Activated CD4-positive, alpha-beta T cell treated with anti-CD3 and anti-CD28 coated beads for 36 hours (primary cell): Measurements from ENCODE around the gene BANP. TPM values are rescaled to one million over a fixed set of nuclear protein-coding genes. Genes with fewer than 3 reads are reported as not detected.
"Not testable (repeated sequence)": the region's sequence is repeated elsewhere in the genome, so short reads cannot be mapped to it uniquely, and the experiment has no call there.

Experiments
- ATAC-seq: fragments of 200-7000 bp; cut with Tn5 transposase; one replicate; pipeline ENCODE4 v1.10.0; 2021; ENCODE audit warnings: mild to moderate bottlenecking, moderate library complexity
- CTCF ChIA-PET: fragments of 350-600 bp; sonication (Branson Sonifier 250); formaldehyde crosslinking; loops from one replicate; lab custom pipeline; 2021; ENCODE audit warnings: antibody characterized with exemption; lab: Charles Lee
- POLR2A ChIA-PET: fragments of 350-600 bp; sonication (Branson Sonifier 250); formaldehyde crosslinking; loops from one replicate; lab custom pipeline; 2021; ENCODE audit warnings: antibody characterized with exemption, inconsistent platforms; lab: Charles Lee
- DNase-seq: peaks from one replicate; pipeline ENCODE4 v3.0.0-alpha.2; 2020
- H3K27ac Mint-ChIP-seq: one replicate; pipeline ENCODE4 v1.8.0; 2021; ENCODE audit warnings: mixed read lengths
- H3K27me3 Mint-ChIP-seq: one replicate; pipeline ENCODE4 v1.8.0; 2021; ENCODE audit warnings: mixed read lengths
- H3K36me3 Mint-ChIP-seq: one replicate; pipeline ENCODE4 v1.8.0; 2021; ENCODE audit warnings: low read depth, mixed read lengths
- H3K4me1 Mint-ChIP-seq: one replicate; pipeline ENCODE4 v1.8.0; 2021; ENCODE audit warnings: mixed read lengths
- H3K4me3 Mint-ChIP-seq: one replicate; pipeline ENCODE4 v1.8.0; 2021; ENCODE audit warnings: mild to moderate bottlenecking, moderate library complexity, mixed read lengths
- H3K9me3 Mint-ChIP-seq: one replicate; pipeline ENCODE4 v1.8.0; 2021; ENCODE audit warnings: low read depth, mixed read lengths
- intact Hi-C, 2 experiments: fragments of 100-400 bp; cut with DNase I in 1 of 2; cut with micrococcal nuclease in 1 of 2; formaldehyde crosslinking; loops; one replicate each; pipeline versions ENCODE4 v1.14.2 to v1.15.1; 2022 to 2024; cut with DNase I, micrococcal nuclease
- total RNA-seq, 2 experiments: library from RNA; stranded (reverse); gene quantifications; one replicate each; pipeline ENCODE4 v1.2.3, GENCODE V29; 2021

The BANP gene
- total RNA-seq, 2 experiments from 2014 or later, result 35.2 to 36.1 TPM

- H3K27me3 Mint-ChIP-seq, result no peaks in the 10 kb centered on the region
- no peak for ATAC-seq
- H3K36me3 Mint-ChIP-seq, result peaks cover 37% of the 10 kb centered on the region
- ChIA-PET CTCF (interaction anchor here (0.8 to 1.7 kb wide), 2 partner anchors 8 to 43 kb away, joined by 3 to 4 read pairs; no protein-coding TSS in a partner anchor), POLR2A (no interaction called here)
- intact Hi-C loops, result no loop called here
- peaks cover 51% of the 10 kb centered on the region for H3K4me1 Mint-ChIP-seq
- no peak overlapping the region for H3K27ac Mint-ChIP-seq
- H3K9me3 Mint-ChIP-seq, result peaks cover 19% of the 10 kb centered on the region
- H3K4me3 Mint-ChIP-seq, result no peak overlapping the region
- DNase-seq, result no peak
These were observed 19.0 kb downstream of the BANP start for GRCh38 chr16:87970186-87970585.

GRCh38 chr16:87971933-87972332 lies 20.7 kb downstream of the BANP start:
- DNase-seq, result no peak
- H3K27me3 Mint-ChIP-seq, result no peaks in the 10 kb centered on the region
- peaks cover 19% of the 10 kb centered on the region for H3K9me3 Mint-ChIP-seq
- ChIA-PET POLR2A (no interaction called here), CTCF (interaction anchor here (0.6 to 1.7 kb wide), 4 partner anchors 8 to 1068 kb away, joined by 3 read pairs; no protein-coding TSS in a partner anchor)
- no peak overlapping the region for H3K4me3 Mint-ChIP-seq
- H3K27ac Mint-ChIP-seq, result no peak overlapping the region
- H3K36me3 Mint-ChIP-seq, result peaks cover 39% of the 10 kb centered on the region
- intact Hi-C loops, result no loop called here
- ATAC-seq, result no peak
- peaks cover 43% of the 10 kb centered on the region for H3K4me1 Mint-ChIP-seq

DNA sequence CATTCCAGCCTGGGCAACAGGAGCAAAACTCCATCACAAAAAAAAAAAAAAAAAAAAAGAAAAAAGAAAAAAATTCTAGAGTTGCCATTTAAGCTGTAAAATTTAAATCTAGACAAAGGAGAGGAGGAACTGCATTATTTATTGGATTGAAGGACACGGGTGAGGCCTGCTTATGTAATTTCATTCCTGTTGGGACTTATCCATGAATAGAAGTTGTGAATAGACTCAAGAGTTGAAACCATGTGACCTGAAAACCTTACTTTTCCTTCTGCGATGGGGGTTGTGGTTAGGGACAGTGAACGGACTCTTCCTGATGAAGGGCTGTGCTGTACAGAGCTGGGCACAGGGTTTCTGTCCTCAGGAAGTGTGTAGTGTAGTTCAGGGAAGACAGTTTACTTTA lies 22.5 kb downstream of the BANP start:
- Mint-ChIP-seq H3K4me1 (peaks cover 44% of the 10 kb centered on the region), H3K4me3 (no peak overlapping the region), H3K36me3 (peaks cover 46% of the 10 kb centered on the region), H3K9me3 (peaks cover 19% of the 10 kb centered on the region), H3K27me3 (no peaks in the 10 kb centered on the region), H3K27ac (no peak overlapping the region)
- ChIA-PET POLR2A (no interaction called here), CTCF (interaction anchor here (0.7 to 1.5 kb wide), 4 partner anchors 10 to 1642 kb away, joined by 3 to 4 read pairs (median 3); no protein-coding TSS in a partner anchor)
- ATAC-seq (no peak), DNase-seq (no peak)
- intact Hi-C loops, result no loop called here

- DNase-seq (no peak), ATAC-seq (no peak)
- Mint-ChIP-seq H3K27me3 (no peaks in the 10 kb centered on the region), H3K4me1 (peaks cover 46% of the 10 kb centered on the region), H3K27ac (peak overlapping the region; percentile 8), H3K9me3 (peaks cover 19% of the 10 kb centered on the region), H3K4me3 (no peak overlapping the region), H3K36me3 (peaks cover 47% of the 10 kb centered on the region)
- ChIA-PET CTCF (interaction anchor here (0.7 to 1.5 kb wide), 2 partner anchors 18 to 1642 kb away, joined by 3 to 4 read pairs; no protein-coding TSS in a partner anchor), POLR2A (no interaction called here)
- intact Hi-C loops, result no loop called here
These were observed 22.9 kb downstream of the BANP start for GRCh38 chr16:87974178-87974577.

DNA sequence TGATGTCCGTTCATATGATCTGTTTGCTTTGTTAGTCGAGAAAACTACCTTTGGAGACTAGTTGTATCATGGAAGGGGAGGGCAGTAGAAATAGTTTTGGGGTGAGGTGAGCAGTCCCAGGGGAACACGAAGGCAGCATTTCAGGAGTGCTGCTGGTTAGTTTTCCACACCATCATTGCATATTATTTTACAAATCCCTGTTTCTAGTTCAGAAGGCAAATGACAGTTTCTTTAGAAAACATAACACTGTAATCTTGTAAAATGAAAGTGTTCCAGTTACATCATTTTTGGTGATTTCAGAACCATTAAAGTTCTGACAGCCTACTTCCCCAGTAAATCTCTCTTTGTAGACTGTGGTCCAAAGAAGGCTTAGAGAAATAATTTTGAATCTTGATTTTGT lies 25.4 kb downstream of the BANP start:
- H3K4me3 Mint-ChIP-seq, result no peak overlapping the region
- H3K27me3 Mint-ChIP-seq, result no peaks in the 10 kb centered on the region
- peaks cover 42% of the 10 kb centered on the region for H3K36me3 Mint-ChIP-seq
- ChIA-PET CTCF (no interaction called here), POLR2A (no interaction called here)
- DNase-seq, result no peak
- H3K4me1 Mint-ChIP-seq, result peaks cover 61% of the 10 kb centered on the region
- H3K9me3 Mint-ChIP-seq, result peaks cover 12% of the 10 kb centered on the region
- peak overlapping the region; percentile 34 for H3K27ac Mint-ChIP-seq
- intact Hi-C loops, result no loop called here
- no peak for ATAC-seq

- H3K9me3 Mint-ChIP-seq, result no peaks in the 10 kb centered on the region
- peak; percentile 28 for ATAC-seq
- POLR2A ChIA-PET, result no interaction called here
- H3K27me3 Mint-ChIP-seq, result no peaks in the 10 kb centered on the region
- H3K36me3 Mint-ChIP-seq, result peaks cover 43% of the 10 kb centered on the region
- DNase-seq, result no peak
- peaks cover 65% of the 10 kb centered on the region for H3K4me1 Mint-ChIP-seq
- no peak overlapping the region for H3K4me3 Mint-ChIP-seq
- peak overlapping the region; percentile 21 for H3K27ac Mint-ChIP-seq
- intact Hi-C loops, result no loop called here
- CTCF ChIA-PET, result interaction anchor here (0.9 kb wide), 2 partner anchors 10 to 103 kb away, joined by 3 to 4 read pairs; no protein-coding TSS in a partner anchor
These were observed 26.9 kb downstream of the BANP start for GRCh38 chr16:87978127-87978526.

- no peaks in the 10 kb centered on the region for H3K9me3 Mint-ChIP-seq
- H3K27ac Mint-ChIP-seq, result no peak overlapping the region
- POLR2A ChIA-PET, result no interaction called here
These were observed 28.1 kb downstream of the BANP start for GRCh38 chr16:87979352-87979751.

DNA sequence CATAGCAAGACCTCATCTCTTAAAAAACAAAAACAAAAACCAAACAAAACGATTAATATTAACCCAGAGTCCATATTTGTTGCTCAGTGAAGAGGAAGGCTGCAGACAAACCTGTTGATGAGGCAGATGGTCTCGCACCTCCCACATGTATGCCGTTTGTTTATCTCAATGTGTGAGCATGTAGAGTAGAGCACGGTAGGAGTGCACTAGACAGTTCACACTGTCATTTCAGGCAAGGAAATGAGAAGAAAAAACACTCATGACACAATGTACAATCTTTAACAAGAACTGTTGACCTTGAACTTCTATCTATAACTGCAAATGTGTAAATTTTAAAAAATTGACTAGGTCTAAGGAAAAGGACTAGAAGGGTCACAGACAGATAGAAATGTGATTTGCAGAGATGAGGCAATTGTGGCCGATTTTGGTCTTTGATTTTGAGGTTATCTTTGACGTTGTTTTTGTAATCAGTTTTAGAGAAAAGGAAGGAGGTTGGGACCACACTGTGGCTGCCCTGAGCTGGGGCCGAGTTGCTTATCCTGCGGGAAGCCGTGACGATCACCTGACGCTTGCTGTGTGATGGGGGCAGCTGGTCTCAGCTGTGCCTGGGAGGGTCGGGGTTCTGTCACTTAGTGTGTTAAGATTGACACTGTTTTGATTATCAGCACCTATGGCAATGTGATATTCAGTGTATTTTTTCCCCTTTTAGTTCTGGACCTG lies 28.8 kb downstream of the BANP start:
- H3K4me3 Mint-ChIP-seq, CTCF ChIA-PET, POLR2A ChIA-PET, H3K9me3 Mint-ChIP-seq, H3K27me3 Mint-ChIP-seq: not testable (repeated sequence)
- Mint-ChIP-seq H3K36me3 (peaks cover 56% of the 10 kb centered on the region), H3K4me1 (peaks cover 75% of the 10 kb centered on the region), H3K27ac (peak overlapping the region; percentile 78)
- intact Hi-C loops, result loop anchor here (1.0 to 5.0 kb wide), 3 partner anchors 17 to 83 kb away; no protein-coding TSS in a partner anchor
- DNase-seq, result peak; percentile 38
- ATAC-seq, result peak; percentile 34

More at GRCh38 chr16:87979352-87979751, 28.1 kb downstream of the BANP start:
- intact Hi-C loops, result no loop called here
- Mint-ChIP-seq H3K4me3 (no peak overlapping the region), H3K4me1 (peaks cover 70% of the 10 kb centered on the region), H3K36me3 (peaks cover 49% of the 10 kb centered on the region), H3K27me3 (no peaks in the 10 kb centered on the region)
- no peak for DNase-seq
- ATAC-seq, result no peak
- CTCF ChIA-PET, result no interaction called here

DNA sequence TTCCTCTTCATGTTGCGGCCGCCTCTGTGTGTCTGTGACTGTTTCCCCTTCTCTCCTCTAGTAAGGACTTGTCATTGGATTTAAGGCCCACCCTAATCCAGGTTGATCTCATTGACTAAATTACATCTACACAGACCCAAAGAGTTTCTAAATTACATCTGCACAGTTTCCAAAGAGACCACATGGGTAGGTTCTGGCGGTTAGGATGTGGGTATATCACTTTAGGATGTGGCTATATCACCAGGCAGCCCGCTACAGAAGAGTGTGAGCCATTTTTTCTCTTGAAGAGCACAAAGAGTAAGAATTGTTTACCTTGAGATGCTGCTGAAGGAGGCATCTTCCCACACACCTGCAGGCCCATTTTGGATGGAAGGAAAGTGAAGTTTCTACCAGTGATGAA lies 30.1 kb downstream of the BANP start:
- CTCF ChIA-PET, H3K27me3 Mint-ChIP-seq, H3K9me3 Mint-ChIP-seq, POLR2A ChIA-PET, H3K4me3 Mint-ChIP-seq: not testable (repeated sequence)
- Mint-ChIP-seq H3K27ac (peak overlapping the region; percentile 82), H3K36me3 (peaks cover 66% of the 10 kb centered on the region), H3K4me1 (peaks cover 85% of the 10 kb centered on the region)
- ATAC-seq (peak; percentile 73), DNase-seq (peak; percentile 75)
- intact Hi-C loops, result loop anchor here (1.0 to 5.0 kb wide), 3 partner anchors 19 to 84 kb away; no protein-coding TSS in a partner anchor

- intact Hi-C loops, result loop anchor here in 1 of 2 experiments (5.0 kb wide), 1 partner anchor 85 kb away; no protein-coding TSS in a partner anchor
- H3K9me3 Mint-ChIP-seq, result no peaks in the 10 kb centered on the region
- H3K36me3 Mint-ChIP-seq, result peaks cover 65% of the 10 kb centered on the region
- ChIA-PET CTCF (no interaction called here), POLR2A (no interaction called here)
- DNase-seq (no peak), ATAC-seq (no peak)
- peak overlapping the region; percentile 75 for H3K27ac Mint-ChIP-seq
- H3K27me3 Mint-ChIP-seq, result no peaks in the 10 kb centered on the region
- peaks cover 82% of the 10 kb centered on the region for H3K4me1 Mint-ChIP-seq
- H3K4me3 Mint-ChIP-seq, result no peak overlapping the region
These were observed 31.4 kb downstream of the BANP start for GRCh38 chr16:87982581-87983041.

DNA sequence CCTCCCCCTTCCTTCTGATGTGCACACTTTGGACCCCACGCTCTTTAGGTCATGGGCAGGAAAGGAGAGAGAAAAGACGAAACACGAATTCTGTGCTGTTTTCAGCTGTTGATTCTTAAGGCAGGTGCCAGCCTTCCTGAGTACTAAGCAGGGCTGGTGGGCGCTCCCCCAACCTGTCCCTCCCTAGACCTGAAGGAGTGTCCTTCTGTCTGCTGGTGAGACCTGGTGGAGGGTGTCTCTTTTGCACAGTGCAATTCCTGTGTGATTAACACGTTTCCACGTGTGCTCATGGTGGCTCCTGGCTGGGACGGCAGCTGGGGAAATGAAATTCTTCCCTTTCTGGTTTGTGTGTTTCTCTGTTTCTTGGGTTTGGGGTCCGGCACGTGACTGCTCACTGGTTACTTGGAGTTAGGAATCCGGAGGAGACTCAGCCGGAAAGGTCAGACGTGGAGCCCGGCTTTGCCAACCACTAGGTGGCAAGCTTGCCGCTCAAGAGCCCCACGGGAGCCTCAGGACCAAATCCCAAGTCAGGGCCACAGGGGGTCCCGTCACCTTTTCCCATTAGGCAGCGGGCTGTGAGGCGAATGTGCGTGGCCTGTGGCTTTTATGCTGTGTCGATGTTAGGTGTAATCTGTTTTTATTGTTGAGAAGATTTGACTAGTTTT lies 32.0 kb downstream of the BANP start:
- H3K4me1 Mint-ChIP-seq, result peaks cover 78% of the 10 kb centered on the region
- not testable (repeated sequence) for ATAC-seq

More for the DNA sequence above, 32.0 kb downstream of the BANP start:
- intact Hi-C loops, result loop anchor here in 1 of 2 experiments (5.0 kb wide), 1 partner anchor 86 kb away; no protein-coding TSS in a partner anchor
- ChIA-PET CTCF (interaction anchor here (1.0 to 2.2 kb wide), 2 partner anchors 21 to 34 kb away, joined by 3 to 8 read pairs; no protein-coding TSS in a partner anchor), POLR2A (interaction anchor here (0.9 to 1.0 kb wide), 2 partner anchors 20 to 26 kb away, joined by 4 to 7 read pairs; no protein-coding TSS in a partner anchor)
- H3K4me3 Mint-ChIP-seq, H3K27me3 Mint-ChIP-seq, DNase-seq, H3K9me3 Mint-ChIP-seq: not testable (repeated sequence)
- H3K27ac Mint-ChIP-seq, result peak overlapping the region; percentile 75
- peaks cover 65% of the 10 kb centered on the region for H3K36me3 Mint-ChIP-seq
